HG03565 (cell line): ENCODE measurements around the gene UBE2I.

ENCODE experiments used
- ATAC-seq: cut with Tn5 transposase; IDR thresholded peaks from one replicate; pipeline ENCODE4 v1.9.1; 2021; ENCODE audit warnings: mild to moderate bottlenecking, moderate library complexity; ENCODE audit not compliant: unreplicated experiment

UBE2I gene

DNA sequence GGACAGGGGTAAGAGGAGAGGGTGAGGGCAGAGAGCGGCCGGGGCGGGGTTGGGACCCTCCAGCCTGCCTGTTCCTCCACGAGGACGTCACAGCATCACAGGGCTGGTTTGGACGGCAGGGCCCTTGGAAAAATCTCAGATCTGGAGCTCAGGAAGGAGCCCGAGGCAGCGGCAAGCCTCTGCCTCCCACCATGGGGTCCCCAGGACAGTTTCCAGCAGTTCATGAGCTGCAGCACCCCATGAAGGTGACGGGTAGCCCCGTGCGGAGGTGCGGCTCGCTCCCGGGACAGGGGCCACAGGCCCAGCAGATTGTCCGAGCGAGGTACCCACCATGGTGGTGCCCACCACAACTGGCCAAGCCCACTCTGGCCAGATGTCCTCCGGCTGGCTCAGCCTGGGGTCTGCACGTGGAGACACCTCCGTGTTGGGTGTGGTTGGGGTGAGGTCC lies 32.3 kb upstream of the UBE2I start:
- no peak for ATAC-seq

DNA sequence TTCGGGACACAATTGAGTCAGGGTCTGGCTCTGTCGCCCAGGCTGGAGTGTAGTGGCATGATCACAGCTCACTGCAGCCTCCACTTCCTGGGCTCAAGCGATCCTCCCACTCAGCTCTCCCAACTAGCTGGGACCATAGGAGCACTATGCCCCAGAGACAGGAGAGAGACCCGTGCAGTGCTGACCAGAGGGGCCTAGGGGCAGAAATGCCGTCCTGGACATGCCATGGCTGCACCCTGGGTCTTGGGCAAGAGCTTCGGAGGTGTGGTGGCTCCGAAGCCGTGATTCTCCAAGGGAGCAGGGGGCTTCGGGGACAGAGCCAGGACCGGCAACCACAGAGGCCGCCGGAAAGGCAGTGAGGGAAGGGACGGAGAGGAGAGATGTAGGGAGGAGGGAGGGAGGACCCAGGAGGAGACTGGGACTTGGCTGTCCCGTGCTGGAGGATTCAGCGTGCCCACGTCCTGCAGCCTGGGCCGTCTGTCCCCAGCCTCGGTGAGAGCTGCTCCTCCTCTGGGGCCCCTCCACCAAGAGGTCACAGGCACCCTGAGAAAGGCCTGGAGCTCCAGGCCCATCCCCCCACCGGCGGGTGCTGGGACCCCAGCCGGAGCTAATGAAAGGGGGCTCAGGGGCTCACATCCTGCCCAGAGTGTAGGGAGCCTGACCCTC lies 31.7 kb upstream of the UBE2I start:
- no peak for ATAC-seq

DNA sequence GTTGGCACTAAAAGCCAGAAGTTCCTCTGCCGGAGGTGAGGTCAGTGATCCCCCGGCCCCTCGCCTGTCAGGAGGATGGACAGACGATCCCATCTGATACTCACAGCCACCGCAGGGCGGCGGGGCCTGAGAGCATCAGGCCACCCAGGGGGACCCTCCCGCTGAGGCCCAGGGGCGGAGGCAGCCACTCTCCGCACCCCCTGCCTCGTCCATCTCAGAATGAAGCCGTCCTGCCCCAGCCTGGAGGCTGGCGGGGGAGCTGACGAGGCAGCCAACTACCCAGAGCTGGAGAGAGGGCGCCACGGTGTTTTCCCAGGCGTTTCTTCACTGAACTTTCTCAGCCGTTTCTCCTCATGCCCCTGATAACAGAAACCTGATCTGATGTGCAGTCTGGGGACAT lies 31.0 kb upstream of the UBE2I start:
- ATAC-seq = no peak

DNA sequence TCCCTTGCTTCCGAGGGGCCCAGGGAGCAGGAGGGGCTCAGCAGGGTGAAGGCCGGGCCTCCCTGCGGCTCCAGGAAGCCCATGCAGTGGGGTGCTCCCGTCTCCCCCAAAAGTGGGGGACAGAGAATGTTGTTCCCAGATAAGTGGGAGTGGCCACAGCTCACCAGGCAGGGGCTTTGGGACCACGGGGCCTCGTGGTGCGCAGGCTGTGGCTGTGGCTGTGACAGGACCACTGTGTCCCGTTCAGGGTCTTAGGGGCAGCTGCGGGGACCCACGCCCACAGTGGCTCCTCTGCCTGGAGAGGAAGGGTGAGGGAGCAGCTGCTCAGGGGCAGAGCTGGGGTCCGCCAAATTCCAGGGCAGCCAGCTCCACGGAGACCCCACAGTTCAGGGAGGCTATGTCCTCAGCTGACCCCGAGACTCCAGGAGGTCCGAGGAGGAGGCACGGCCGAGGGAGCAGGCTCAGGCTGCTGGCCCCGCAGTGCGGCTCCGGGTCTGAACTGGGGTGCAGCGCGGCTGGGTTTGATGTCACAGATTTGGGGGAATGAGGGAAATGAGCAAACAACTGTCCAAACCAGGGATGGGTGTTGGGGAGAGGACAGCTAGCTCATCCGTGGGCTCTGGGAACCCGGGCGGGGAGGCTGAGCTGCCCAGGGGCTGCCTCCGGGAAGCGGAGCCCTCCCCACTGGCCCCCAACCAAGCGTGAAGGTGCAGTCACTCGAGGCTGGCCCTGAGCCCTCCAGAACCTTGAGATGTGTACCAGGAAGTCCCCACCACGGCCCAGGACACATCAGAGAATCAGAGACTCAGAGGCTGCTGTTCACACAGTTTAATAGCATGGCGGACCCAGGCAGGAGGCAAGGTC lies 30.1 kb upstream of the UBE2I start:
- no peak for ATAC-seq

DNA sequence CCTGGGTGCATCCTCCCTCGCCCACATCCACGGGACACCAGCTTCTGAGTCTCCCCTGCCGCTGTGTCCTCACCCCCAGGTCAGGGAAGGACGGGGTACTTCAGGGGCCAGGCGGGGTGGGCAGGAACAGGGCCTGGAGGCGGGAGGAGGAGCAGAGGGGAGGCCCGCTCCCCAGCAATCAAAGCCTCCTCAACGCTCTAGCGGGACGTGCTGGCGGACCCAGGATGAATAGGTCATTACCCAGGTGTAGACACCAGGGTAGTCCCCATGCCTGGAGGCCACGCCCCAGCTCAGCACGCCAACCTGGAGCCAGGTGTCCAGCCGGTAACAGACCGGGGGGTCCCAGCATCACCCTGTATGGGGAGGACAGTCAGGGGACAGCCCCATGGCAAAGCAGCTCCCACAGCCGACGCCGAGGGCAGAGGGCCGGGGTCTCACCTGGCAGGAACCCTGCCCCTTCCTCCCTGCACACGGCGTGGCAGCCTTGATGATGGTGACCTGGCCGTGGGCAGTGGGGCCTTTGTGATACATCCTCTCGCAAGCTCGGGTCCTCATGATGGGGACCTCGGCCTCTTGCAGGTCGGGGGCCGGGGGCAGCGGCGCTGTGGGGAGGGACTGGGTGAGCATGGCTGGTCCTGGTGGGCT lies 29.4 kb upstream of the UBE2I start:
- no peak for ATAC-seq

DNA sequence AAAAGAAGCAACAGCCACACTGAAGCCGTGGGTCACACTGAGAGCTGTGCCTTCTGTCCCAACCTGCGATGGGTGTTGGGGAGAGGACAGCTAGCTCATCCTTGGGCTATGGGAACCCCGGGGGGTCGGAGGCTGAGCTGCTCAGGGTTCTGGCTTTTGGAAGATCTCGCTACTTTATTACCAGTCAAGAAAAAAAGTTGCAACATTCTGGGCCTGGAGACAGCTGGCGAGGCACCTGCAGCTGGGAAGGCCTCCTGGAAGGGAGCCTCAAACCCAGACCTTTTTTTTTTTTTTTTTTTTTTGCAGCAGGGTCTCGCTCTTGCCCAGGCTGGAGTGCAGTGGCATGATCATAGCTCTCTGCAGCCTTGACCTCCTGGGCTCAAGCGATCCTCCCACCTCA lies 28.7 kb upstream of the UBE2I start:
- ATAC-seq = no peak

DNA sequence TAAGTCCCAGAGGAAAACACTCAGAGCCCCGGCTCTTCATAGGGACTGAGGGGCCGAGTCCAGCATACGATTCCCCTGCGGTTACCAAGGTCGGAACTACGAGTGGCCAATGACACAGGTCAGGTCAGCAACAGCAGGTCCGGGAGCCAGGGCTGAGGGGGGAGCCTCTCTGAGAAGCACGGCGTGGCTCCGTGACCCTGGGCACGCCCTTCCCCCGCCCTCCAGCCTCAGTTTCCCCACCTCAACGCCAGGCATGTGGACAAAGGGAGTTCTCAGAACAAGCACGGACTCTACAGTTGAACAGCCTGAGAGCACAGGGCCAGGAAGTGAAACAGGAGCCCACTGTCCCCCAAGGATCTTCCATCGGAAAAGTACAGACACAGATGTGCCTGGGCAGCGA lies 27.9 kb upstream of the UBE2I start:
- ATAC-seq = no peak

DNA sequence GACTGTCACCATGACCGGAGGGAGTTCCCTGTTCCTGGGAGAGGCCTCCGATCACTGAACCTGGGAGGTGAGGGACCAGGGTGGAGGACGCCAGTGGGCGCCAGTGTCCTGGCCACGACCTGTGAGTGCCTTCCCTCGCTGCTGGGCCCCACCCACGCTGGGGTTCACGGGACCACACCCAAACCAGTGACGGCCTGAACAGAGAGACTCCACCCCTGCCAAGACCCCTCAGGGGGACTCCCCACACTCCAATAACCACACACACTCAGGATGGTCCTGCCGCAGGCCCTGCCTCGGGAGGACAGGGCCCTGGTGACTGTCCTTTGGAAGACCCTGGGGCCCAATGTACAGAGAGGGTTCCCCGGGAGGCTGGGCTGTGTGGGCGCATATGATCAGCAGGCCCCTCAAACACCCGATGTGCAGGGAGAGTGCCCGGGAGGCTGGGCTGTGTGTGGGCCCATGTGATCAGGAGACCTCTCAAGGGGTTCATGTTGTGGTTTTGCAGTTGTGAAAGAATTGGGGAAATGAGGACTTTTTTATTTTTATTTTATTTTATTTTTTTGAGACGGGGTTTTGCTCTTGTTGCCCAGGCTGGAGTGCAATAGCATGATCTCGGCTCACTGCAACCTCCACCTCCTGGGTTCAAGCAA lies 27.0 kb upstream of the UBE2I start:
- ATAC-seq = no peak

DNA sequence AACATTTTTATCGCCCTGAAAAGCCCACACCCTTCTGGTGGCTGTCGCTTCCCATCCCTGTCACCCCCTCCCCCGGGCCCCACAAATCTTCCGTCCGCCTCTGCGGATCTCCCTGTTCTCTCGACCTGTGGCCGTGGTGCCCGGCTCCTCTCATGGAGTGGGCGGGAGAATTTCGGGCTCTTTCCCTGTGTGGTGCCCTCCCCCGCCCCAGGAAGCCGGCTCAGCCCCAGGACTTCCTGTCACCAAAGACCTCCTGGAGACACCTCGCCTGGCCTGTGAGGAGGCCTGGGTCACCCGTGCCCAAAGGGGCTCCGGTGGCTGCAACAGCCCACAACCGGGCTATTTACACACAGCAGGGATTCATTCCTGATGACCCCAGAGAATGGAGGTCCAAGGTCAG lies 26.1 kb upstream of the UBE2I start:
- ATAC-seq = no peak

DNA sequence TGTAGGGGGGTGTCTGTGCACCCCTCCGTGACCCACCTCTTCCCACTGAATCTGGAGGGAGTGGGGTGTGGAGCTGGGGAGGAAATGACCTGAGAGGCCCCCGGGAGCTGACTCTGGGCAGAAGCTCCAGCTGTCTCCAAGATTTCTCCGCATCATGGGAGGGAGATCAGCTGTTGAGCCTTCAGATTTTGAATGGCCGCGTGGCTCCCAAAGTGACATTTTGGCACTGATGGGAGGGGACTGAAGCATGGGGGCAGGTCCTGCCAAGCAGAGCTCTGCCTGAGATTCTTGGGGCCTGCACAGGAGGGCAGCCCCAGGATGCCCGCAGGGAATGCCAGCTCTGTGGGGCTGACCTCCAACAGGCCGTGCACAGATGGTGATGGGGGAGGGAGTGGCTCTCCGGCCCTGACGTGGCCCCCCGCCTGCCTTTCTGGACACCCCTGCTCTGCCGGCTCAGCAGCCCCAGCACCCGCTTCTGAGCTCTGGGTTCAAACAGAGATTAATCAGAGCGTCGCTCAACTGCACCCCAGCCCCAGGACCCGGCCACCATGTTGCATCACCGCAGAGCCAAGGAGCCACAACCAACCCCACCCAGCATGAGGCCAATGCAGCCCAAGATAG lies 25.3 kb upstream of the UBE2I start:
- no peak for ATAC-seq

DNA sequence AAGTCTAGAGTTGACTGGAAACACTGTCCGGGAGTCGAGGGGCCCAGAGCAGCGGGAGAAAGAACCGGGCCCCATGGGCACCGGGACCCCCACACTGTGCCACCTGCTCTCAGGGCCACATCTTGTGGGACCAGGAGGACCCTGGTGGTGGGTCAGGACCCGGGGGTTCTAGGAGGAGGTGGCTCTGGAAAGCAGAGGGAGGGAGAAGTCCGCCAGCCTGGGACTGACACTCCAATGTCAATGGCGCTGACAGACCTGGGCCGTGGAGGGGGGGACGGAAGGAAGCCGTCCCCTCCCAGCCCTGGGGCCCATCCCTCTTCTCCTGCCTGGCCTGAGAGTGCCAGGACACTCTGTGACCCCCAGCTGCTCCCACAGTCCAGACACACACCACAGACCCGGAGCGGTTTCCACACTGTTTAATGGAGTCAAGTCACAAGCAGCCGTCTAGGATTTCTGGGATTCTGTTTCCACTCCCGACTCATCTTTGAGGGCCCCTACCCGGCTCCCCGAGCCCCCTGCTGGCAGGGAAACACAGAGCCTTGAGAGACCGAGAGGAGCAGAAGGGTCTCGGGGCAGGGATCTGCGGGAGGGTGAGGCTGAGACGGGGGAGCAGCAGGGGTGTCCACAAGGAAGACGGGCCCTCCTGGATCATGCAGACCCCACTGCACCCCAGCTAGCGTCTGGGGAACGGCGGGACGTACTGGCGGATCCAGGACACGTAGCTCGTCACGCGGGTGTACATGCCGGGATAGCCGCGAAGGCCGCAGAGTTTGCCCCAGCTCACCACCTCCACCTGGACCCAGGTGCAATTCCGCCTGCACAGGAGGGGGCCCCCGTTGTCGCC lies 23.5 kb upstream of the UBE2I start:
- ATAC-seq = no peak

DNA sequence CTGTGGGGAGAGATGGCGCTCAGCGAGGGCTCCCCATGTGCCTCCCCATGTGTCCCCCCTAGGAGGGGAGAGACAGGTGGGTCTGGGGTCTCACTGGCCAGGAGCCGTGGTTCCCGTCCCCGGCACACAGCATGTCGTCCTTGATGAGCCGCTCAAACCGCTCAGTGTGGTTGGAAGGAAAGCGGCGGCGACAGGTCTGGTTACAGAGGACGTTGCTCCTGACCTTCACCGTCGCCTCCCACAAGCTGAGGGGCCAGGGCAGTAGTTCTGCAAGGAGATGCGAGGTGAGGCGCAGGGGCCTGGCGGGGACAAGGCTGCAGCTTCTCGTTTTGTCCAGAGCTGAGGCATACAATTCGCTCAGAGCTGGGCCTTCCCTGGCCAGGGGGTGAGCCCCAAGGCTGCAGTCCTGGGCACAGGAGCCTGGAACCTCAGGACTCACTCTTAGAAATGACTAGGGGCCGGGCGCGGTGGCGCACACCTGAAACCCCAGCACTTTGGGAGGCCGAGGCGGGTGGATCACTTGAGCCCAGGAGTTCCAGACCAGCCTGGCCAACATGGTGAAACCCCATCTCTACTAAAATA lies 22.8 kb upstream of the UBE2I start:
- no peak for ATAC-seq

DNA sequence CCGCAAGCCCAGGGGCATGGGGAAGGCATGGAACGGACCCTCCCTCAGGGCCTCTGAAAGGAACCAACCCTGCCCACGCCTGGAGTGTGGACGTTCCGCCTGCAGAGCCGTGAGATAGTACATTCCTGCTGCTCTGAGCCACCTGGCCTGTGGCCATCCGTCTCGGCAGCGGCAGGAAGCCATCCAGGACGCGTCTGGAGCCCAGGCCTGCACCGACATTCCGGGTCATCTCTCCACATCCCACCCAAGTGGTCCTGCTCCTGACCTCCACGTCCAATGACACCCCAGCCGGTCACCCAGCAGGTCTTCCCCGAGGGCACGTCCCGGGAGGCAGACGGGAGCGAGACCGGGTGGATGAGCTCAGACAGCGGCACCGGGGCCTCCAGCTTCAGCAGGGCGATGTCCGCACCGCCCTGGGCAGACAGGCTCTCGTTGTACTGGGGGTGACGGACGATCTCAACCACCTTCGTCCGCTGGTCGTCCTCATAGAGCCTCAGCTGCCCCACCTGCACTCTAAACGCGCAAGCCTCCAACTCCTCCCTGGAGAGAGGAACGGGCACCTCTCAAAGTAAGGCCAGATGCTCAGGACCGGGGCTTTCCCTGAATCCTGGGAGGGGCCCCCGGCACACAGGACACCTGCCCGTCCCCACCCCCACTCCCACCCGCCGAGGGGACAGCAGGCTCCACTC lies 21.3 kb upstream of the UBE2I start:
- no peak for ATAC-seq

DNA sequence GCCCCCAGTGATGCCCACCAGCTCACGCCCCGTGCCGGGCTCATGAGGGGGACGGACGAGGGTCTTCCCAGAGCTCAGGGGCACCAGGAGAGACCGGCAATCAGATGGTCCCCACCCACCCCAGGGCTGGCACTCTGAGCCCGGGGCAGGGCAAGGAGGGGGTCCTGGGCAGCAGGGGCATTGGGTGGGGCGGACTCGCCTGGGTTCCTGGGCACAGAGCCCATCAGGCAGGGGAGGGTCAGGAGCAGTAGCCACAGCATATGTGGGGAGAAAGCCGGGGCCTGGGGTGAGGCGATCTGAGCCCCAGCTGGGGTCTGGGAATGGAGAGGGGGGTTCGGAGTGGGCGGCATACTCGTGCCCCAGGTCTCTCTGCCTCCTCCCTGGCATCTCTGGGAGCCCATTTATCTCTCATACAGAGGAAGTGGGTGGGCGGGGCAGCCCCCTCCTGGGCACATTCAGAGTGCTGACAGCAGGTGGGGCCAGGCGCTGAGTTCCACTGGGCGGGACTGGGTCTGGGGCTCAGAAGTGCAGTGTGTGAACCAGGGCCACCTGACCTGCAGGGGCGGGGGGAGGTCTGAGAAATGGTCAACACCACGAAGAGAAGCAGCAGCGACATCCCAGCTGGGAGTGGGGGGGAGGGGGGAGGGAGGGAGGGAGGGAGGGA lies 20.5 kb upstream of the UBE2I start:
- ATAC-seq = no peak

DNA sequence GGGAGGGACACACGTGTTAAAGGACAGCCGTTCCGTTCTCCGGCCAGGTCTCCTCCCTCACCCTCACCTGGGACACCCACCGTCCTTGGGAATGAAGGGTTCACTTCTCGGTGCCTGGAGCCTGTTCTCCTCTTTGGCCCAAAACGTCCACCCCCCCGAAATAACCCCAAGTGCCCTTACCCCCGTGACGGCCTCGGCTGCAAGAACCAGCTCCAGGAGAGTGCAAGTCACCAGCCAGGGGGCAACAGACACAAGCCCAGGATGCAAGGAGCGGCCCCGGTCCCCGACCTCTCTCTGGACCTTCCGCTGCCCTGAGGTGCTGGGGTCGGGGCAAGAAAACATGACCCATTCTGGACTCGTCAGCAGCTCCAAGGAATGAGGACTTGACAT lies 20.0 kb upstream of the UBE2I start:
- ATAC-seq = no peak

DNA sequence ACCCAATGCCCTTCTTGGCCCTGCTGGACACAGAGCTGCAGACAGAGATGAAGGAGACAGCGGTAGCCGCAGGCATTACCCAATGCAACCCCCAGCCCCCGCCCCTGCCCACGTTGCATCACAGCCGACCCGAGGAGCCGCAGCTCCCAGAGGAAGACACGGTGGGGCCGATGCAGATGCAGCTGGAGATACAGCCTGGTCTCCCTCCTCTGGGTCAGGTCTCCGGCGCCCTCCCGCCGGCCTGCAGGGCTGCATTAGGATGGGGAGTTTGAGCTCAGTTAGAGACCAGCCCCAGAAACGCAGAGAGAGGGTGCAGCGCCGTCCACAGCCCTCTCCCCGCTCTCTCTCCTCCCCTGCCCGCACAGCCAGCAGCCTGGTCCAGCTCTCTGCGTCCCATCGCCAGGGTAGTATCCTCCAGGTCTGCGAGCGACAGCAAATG lies 19.4 kb upstream of the UBE2I start:
- ATAC-seq = no peak

DNA sequence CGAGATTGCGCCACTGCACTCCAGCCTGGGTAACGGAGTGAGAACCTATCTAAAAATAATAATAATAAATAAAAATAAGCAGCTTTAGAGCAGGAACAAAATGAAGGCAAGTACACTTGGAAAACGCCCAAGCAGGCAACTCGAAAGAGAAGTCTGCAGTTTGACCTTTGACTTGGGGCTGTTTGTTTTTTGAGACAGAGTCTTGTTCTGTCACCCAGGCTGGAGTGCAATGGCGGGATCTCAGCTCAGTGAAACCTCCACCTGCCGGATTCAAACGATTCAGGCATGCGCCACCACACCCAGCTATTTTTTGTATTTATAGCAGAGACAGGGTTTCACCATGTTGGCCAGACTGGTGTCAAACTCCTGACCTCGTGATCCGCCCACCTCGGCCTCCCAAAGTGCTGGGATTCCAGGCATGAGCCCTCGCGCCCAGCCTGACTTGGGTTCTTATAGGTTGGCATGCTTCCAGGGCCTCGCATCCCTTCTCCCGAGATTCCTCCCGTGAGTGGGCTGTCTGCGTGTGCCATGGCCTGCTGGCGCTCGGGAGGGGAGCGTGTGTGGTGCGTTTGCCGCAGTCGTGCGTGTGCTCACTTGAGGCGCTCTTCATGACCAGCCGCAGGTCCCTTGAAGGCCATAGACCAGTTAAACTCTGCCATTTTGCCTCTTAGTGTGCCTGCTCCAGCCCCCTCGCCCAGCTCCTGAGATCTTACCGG lies 18.4 kb upstream of the UBE2I start:
- ATAC-seq = no peak

DNA sequence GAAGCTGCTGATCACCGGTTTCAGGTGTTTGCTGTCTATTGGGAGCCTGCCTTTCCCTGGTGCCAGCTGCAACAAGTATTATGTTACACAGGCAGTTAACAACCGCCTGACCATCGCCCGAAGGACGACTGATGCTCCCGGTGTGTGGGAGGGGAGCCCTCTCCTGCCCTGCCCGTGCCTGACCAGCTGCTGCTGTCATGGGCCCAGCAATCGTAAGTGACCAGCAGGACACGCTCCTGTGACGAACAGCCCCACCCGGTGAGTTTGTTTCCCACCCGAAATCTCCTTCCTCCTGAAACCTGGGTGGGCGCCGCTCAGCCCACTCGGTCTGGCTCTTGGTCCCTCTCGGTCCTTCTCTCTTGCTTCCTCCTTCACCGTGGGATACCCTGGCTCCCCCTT lies 17.9 kb upstream of the UBE2I start:
- no peak for ATAC-seq
